ENCODE data around the gene GDPD5. TPM values are rescaled to one million over a fixed set of nuclear protein-coding genes. Genes with fewer than 3 reads are reported as not detected.

Gene GDPD5
- total RNA-seq, 4 donors from 2014 or later, result 9.6 to 52.9 (median 28.2) TPM

- no peak overlapping the region for H3K4me3 ChIP-seq
- H3K27ac ChIP-seq, result no peak overlapping the region
- no peaks in the 10 kb centered on the region for H3K27me3 ChIP-seq
- H3K4me1 ChIP-seq, result peaks cover 0 to 9% of the 10 kb centered on the region in 2 donors
- DNase-seq, result no peak
- H3K9me3 ChIP-seq, result no peaks in the 10 kb centered on the region
- no peak for TF ChIP-seq CTCF (IDR thresholded peaks at IDR 0.05)
- intact Hi-C loops (cut with DNase I; ENCODE audit: low total_unique reads), result loop anchor here (5.0 kb wide), 1 partner anchor 34 kb away; no protein-coding TSS in a partner anchor
- H3K36me3 ChIP-seq, result no peaks in the 10 kb centered on the region
Observed at GRCh38 chr11:75548595-75549272, 23.0 kb upstream of the GDPD5 start.

- peak overlapping the region; percentile 34 to 70 for H3K27ac ChIP-seq
- no peaks in the 10 kb centered on the region for H3K27me3 ChIP-seq
- no peaks in the 10 kb centered on the region for H3K36me3 ChIP-seq
- intact Hi-C loops (cut with DNase I; ENCODE audit: low total_unique reads), result loop anchor here (5.0 kb wide), 1 partner anchor 35 kb away; no protein-coding TSS in a partner anchor
- no peaks in the 10 kb centered on the region for H3K9me3 ChIP-seq
- H3K4me1 ChIP-seq, result peaks cover 0 to 4% of the 10 kb centered on the region in 2 donors
- no peak overlapping the region for H3K4me3 ChIP-seq
- peak; percentile 93 to 96 (median 94) for TF ChIP-seq CTCF (IDR thresholded peaks at IDR 0.05)
- TF ChIP-seq POLR2A (IDR thresholded peaks at IDR 0.05), result peak in 1 of 2 donors; percentile 10
- DNase-seq, result peak; percentile 76 to 85
Observed at GRCh38 chr11:75547617-75548058, 21.9 kb upstream of the GDPD5 start.

GRCh38 chr11:75547177-75547576 lies 21.4 kb upstream of the GDPD5 start:
- Histone ChIP-seq H3K9me3 (no peaks in the 10 kb centered on the region), H3K4me3 (no peak overlapping the region), H3K36me3 (no peaks in the 10 kb centered on the region), H3K27me3 (no peaks in the 10 kb centered on the region), H3K4me1 (peaks cover 0 to 4% of the 10 kb centered on the region in 2 donors), H3K27ac (no peak overlapping the region)
- TF ChIP-seq POLR2A (IDR thresholded peaks at IDR 0.05) (no peak), CTCF (IDR thresholded peaks at IDR 0.05) (no peak)
- intact Hi-C loops (cut with DNase I; ENCODE audit: low total_unique reads), result loop anchor here (5.0 kb wide), 1 partner anchor 35 kb away; no protein-coding TSS in a partner anchor
- no peak for DNase-seq

- no peak for DNase-seq
- no peak overlapping the region for H3K27ac ChIP-seq
- no peak overlapping the region for H3K4me3 ChIP-seq
- H3K9me3 ChIP-seq, result no peaks in the 10 kb centered on the region
- intact Hi-C loops (cut with DNase I; ENCODE audit: low total_unique reads), result no loop called here
- H3K36me3 ChIP-seq, result no peaks in the 10 kb centered on the region
- TF ChIP-seq CTCF (IDR thresholded peaks at IDR 0.05), result no peak
- no peak for TF ChIP-seq POLR2A (IDR thresholded peaks at IDR 0.05)
- H3K27me3 ChIP-seq, result no peaks in the 10 kb centered on the region
- H3K4me1 ChIP-seq, result peaks cover 0 to 4% of the 10 kb centered on the region in 2 donors
Observed at GRCh38 chr11:75543806-75544205, 18.1 kb upstream of the GDPD5 start.

GRCh38 chr11:75542088-75542438 lies 16.3 kb upstream of the GDPD5 start:
- TF ChIP-seq CTCF (IDR thresholded peaks at IDR 0.05), result no peak
- TF ChIP-seq POLR2A (IDR thresholded peaks at IDR 0.05), result no peak
- Histone ChIP-seq H3K36me3 (no peaks in the 10 kb centered on the region), H3K27ac (no peak overlapping the region), H3K9me3 (no peaks in the 10 kb centered on the region), H3K4me3 (no peak overlapping the region), H3K4me1 (no peaks in the 10 kb centered on the region), H3K27me3 (no peaks in the 10 kb centered on the region)
- no peak for DNase-seq
- intact Hi-C loops (cut with DNase I; ENCODE audit: low total_unique reads), result no loop called here

Data from uterus (tissue), 4 donors.